HepG2 (cell line): Measurements from ENCODE around the gene PRCD. TPM values are rescaled to one million over a fixed set of nuclear protein-coding genes. Genes with fewer than 3 reads are reported as not detected.

Experiments
- ATAC-seq: fragments of 200-7000 bp; cut with Tn5 transposase; 3 replicates; pipeline ENCODE4 v1.9.1; 2020; ENCODE audit warnings: mild to moderate bottlenecking, moderate library complexity
- BruUV-seq: library from RNA; stranded (reverse); fragments of 400-500 nt; replicated peaks from 2 replicates; lab custom pipeline; 2021; lab: Mats Ljungman, UMichigan
- CTCF ChIA-PET: fragments of 300-600 bp; formaldehyde crosslinking; extraction: SDS; loops from one replicate; lab custom pipeline; 2021; ENCODE audit warnings: low total read pairs, inconsistent platforms, low intra/inter-chr PET ratio; lab: Yijun Ruan, JAX
- POLR2A ChIA-PET: fragments of 350-600 bp; sonication (Branson Sonifier 250); formaldehyde crosslinking; loops from one replicate; lab custom pipeline; 2020; ENCODE audit warnings: antibody characterized with exemption, inconsistent platforms; lab: Yijun Ruan, JAX
- DNase-seq: peaks from one replicate; pipeline ENCODE4 v3.0.0-alpha.2; 2015; ENCODE audit warnings: low spot score
- FAIRE-seq: peaks from 3 replicates; lab custom pipeline; 2011; peaks lifted over from hg19 to GRCh38; lab: Jason Lieb, UNC
- H2AFZ ChIP-seq: one replicate; pipeline ENCODE4 v1.6.1; 2011; ENCODE audit warnings: low read length, inconsistent platforms
- H3K27ac ChIP-seq: fragments of 300-600 bp; 3 replicates; pipeline ENCODE4 v1.8.0; 2011; ENCODE audit warnings: mixed run types, mild to moderate bottlenecking, mixed read lengths, low read length, inconsistent platforms; ENCODE audit not compliant: insufficient read depth; ENCODE audit errors: extremely low read length
- H3K27me3 ChIP-seq, 2 experiments: fragments of 200-600 bp in 1 of 2; 2 replicates in 1 of 2; 3 replicates in 1 of 2; pipeline versions ENCODE4 v1.6.0 to v1.8.0; 2011; ENCODE audit warnings: low read length in 2 of 2, mild to moderate bottlenecking in 2 of 2, moderate library complexity in 2 of 2, inconsistent platforms in 1 of 2; ENCODE audit not compliant: insufficient read depth in 2 of 2, control insufficient read depth in 1 of 2
- H3K36me3 ChIP-seq, 2 experiments: fragments of 200-600 bp in 1 of 2; replicated peaks in 1 of 2; 2 replicates in 1 of 2; 3 replicates in 1 of 2; pipeline versions ENCODE4 v1.5.1 to v1.8.0; 2011; ENCODE audit warnings: low read length in 2 of 2, inconsistent platforms in 1 of 2; ENCODE audit not compliant: insufficient read depth in 2 of 2, control insufficient read depth in 1 of 2
- H3K4me1 ChIP-seq: 2 replicates; pipeline ENCODE4 v1.5.1; 2012; ENCODE audit warnings: low read length, inconsistent platforms; ENCODE audit not compliant: insufficient read depth
- H3K4me2 ChIP-seq: 2 replicates; pipeline ENCODE4 v1.6.0; 2011; ENCODE audit warnings: low read depth, low read length, inconsistent platforms
- H3K4me3 ChIP-seq, 3 experiments: fragments of 200-600 bp in 1 of 3; sonication (generic), shearing (Covaris generic) in 1 of 3; replicated peaks in 1 of 3; 2 replicates each; pipeline ENCODE4 v1.5.1; 2011 to 2016; ENCODE audit warnings: low read length in 3 of 3, inconsistent platforms in 2 of 3, low read depth in 2 of 3, mild to moderate bottlenecking in 2 of 3, control low read depth in 1 of 3, mixed read lengths in 1 of 3; ENCODE audit not compliant: insufficient read depth in 1 of 3
- H3K79me2 ChIP-seq: one replicate; pipeline ENCODE4 v1.6.1; 2011; ENCODE audit warnings: low read length, inconsistent platforms; ENCODE audit not compliant: insufficient read depth
- H3K9ac ChIP-seq: 2 replicates; pipeline ENCODE4 v1.6.0; 2011; ENCODE audit warnings: mild to moderate bottlenecking, low read depth, low read length, inconsistent platforms; ENCODE audit not compliant: insufficient read depth
- H3K9me3 ChIP-seq: 2 replicates; pipeline ENCODE4 v1.5.1; 2012; ENCODE audit warnings: mild to moderate bottlenecking, low read length
- H4K20me1 ChIP-seq: 2 replicates; pipeline ENCODE4 v1.6.0; 2011; ENCODE audit warnings: inconsistent platforms, mild to moderate bottlenecking, low read length, moderate library complexity; ENCODE audit not compliant: insufficient read depth
- ARNTL ChIP-seq: sonication (generic); formaldehyde crosslinking; IDR thresholded peaks from 2 replicates; pipeline ENCODE4 v1.4.0; 2020; ENCODE audit warnings: mild to moderate bottlenecking, missing genetic modification reagents
- CERS6 ChIP-seq: sonication (generic); formaldehyde crosslinking; IDR thresholded peaks from 2 replicates; pipeline ENCODE4 v1.5.0; 2020; ENCODE audit warnings: missing genetic modification reagents
- HOMEZ ChIP-seq: IDR thresholded peaks from 2 replicates; pipeline ENCODE4 v1.6.1; 2016; ENCODE audit warnings: low read depth
- KAT8 ChIP-seq: IDR thresholded peaks from 2 replicates; pipeline ENCODE4 v1.6.1; 2016; ENCODE audit warnings: missing genetic modification reagents, missing compliant biosample characterization
- SALL2 ChIP-seq: sonication (generic); formaldehyde crosslinking; IDR thresholded peaks from 2 replicates; pipeline ENCODE4 v1.8.1; 2023; ENCODE audit warnings: mild to moderate bottlenecking, missing genetic modification reagents, inconsistent platforms
- STAT6 ChIP-seq: sonication (generic); formaldehyde crosslinking; IDR thresholded peaks from 2 replicates; pipeline ENCODE4 v1.4.0; 2020; ENCODE audit warnings: missing genetic modification reagents, mild to moderate bottlenecking, borderline replicate concordance
- ZNF430 ChIP-seq: sonication (generic); formaldehyde crosslinking; IDR thresholded peaks from 2 replicates; pipeline ENCODE4 v1.9.0; 2021; ENCODE audit warnings: mild to moderate bottlenecking, missing genetic modification reagents
- ZNF768 ChIP-seq: sonication (generic); formaldehyde crosslinking; IDR thresholded peaks from 2 replicates; pipeline ENCODE4 v1.4.0; 2020; ENCODE audit warnings: missing genetic modification reagents
- WGBS: methylation state at CpG from one replicate; pipeline ENCODE4 v1.1.6; 2017; ENCODE audit warnings: low lambda C conversion rate; 5-methylcytosine and 5-hydroxymethylcytosine counted together
- in situ Hi-C: cut with HindIII; loops from 2 replicates; pipeline ENCODE4 v1.10.0; 2017; ENCODE audit warnings: low pct_unique_long_range_greater_than_20kb; ENCODE audit not compliant: extremely low pct_ligation_motif_present
- intact Hi-C: fragments of 100-400 bp; cut with micrococcal nuclease; formaldehyde crosslinking; loops from one replicate; pipeline ENCODE4 v1.10.0; 2022; ENCODE audit not compliant: unreplicated experiment
- polyA plus RNA-seq, 8 experiments: library from polyadenylated mRNA; depleted of rRNA in 3 of 8; stranded (reverse) in 7 of 8; unstranded in 1 of 8; fragments of >200 nt; fragmentation: Illumina TruSeq in 4 of 8; extraction: Trizol in 4 of 8; gene quantifications; 2 replicates each; pipeline versions ENCODE4 v1.2.1 to v1.2.3, GENCODE V29; 2011 to 2016; ENCODE audit warnings: low read depth in 4 of 8, missing spikeins in 1 of 8, mixed read lengths in 1 of 8; ENCODE audit not compliant: insufficient read depth in 1 of 8
- total RNA-seq, 5 experiments: library from RNA; depleted of rRNA; stranded (reverse); fragments of >200 nt; fragmentation: Illumina TruSeq; extraction: Trizol; gene quantifications; 2 replicates each; pipeline ENCODE4 v1.2.3, GENCODE V29; 2016; ENCODE audit warnings: low read depth in 1 of 5

Gene PRCD
- total and polyA plus RNA-seq, 2 of the 13 experiments (the other 11 are each of a cell fraction or from before 2014, with no cell fraction given) = 0.51 TPM; not detected in 1

GRCh38 chr17:76531486-76532038 lies 8.3 kb upstream of the PRCD start:
- no peaks in the 10 kb centered on the region for H3K36me3 ChIP-seq
- POLR2A ChIA-PET = interaction anchor here (1.7 to 4.0 kb wide), 7 partner anchors 7 to 33 kb away, joined by 4 to 44 read pairs (median 18); no protein-coding TSS in a partner anchor
- FAIRE-seq (no peak), DNase-seq (no peak), ATAC-seq (no peak)
- H3K4me2 ChIP-seq = no peak overlapping the region
- no TSS peak for BruUV-seq
- no peaks in the 10 kb centered on the region for H3K79me2 ChIP-seq
- H3K9ac ChIP-seq = no peak overlapping the region
- in situ Hi-C loops (no loop called here), intact Hi-C loops (no loop called here)
- CTCF ChIA-PET = interaction anchor here (0.6 to 2.0 kb wide), 2 partner anchors 9 to 15 kb away, joined by 3 to 8 read pairs; no protein-coding TSS in a partner anchor
- H3K4me1 ChIP-seq = peaks cover 89% of the 10 kb centered on the region
- H2AFZ ChIP-seq = no peak overlapping the region
- no peak overlapping the region for H3K4me3 ChIP-seq
- H3K27me3 ChIP-seq = no peaks in the 10 kb centered on the region
- no peaks in the 10 kb centered on the region for H3K9me3 ChIP-seq
- H4K20me1 ChIP-seq = no peaks in the 10 kb centered on the region
- H3K27ac ChIP-seq = peak overlapping the region; percentile 22
- TF ChIP-seq CERS6 (CRISPR knock-in tag) (0 out of 2 replicates have a peak, but pooled peaks have one; percentile 1), ZNF768 (no peak), SALL2 (CRISPR knock-in tag) (peak; percentile 55; the same call in 1 of the 2 replicates)
- TF ChIP-seq, all 625 proteins: peak for 2
- WGBS = 94% methylated on average over 17 of the region's 18 CpGs

- H3K27me3 ChIP-seq = no peaks in the 10 kb centered on the region
- no peaks in the 10 kb centered on the region for H4K20me1 ChIP-seq
- H3K4me1 ChIP-seq = peaks cover 86% of the 10 kb centered on the region
- 37% methylated on average over 8 of the region's 8 CpGs for WGBS
- ATAC-seq = no peak
- peak overlapping the region; percentile 78 for H3K4me2 ChIP-seq
- H3K36me3 ChIP-seq = no peaks in the 10 kb centered on the region
- in situ Hi-C loops = no loop called here
- H3K27ac ChIP-seq = peak overlapping the region; percentile 22
- intact Hi-C loops = no loop called here
- H3K9ac ChIP-seq = no peak overlapping the region
- no TSS peak for BruUV-seq
- H3K9me3 ChIP-seq = no peaks in the 10 kb centered on the region
- H3K4me3 ChIP-seq = peak overlapping the region in 1 of 3 experiments; percentile 17; a peak in 1 of 6 replicates
- peak; percentile 61 for DNase-seq
- FAIRE-seq = no peak
- ChIA-PET CTCF (interaction anchor here (0.6 to 2.0 kb wide), 2 partner anchors 9 to 15 kb away, joined by 3 to 8 read pairs; no protein-coding TSS in a partner anchor), POLR2A (interaction anchor here (0.8 to 5.0 kb wide), 19 partner anchors 8 to 157 kb away, joined by 3 to 44 read pairs (median 7); no protein-coding TSS in a partner anchor)
- no peak overlapping the region for H2AFZ ChIP-seq
- H3K79me2 ChIP-seq = no peaks in the 10 kb centered on the region
- TF ChIP-seq ARNTL (CRISPR knock-in tag) (no peak), ZNF430 (no peak), KAT8 (no peak), STAT6 (CRISPR knock-in tag) (no peak), HOMEZ (CRISPR knock-in tag) (no peak)
Measured at GRCh38 chr17:76532072-76532651, 7.7 kb upstream of the PRCD start.
